Liver (tissue), 9 donors: ENCODE data around the gene MLKL. TPM values are rescaled to one million over a fixed set of nuclear protein-coding genes. Genes with fewer than 3 reads are reported as not detected.

Experiments
- DNase-seq: peaks from one replicate; pipeline ENCODE4 v3.0.0-alpha.2; 2017; ENCODE audit warnings: low spot score
- H3K27ac ChIP-seq, 2 donors: one replicate each; pipeline ENCODE4 v1.7.0; 2013; ENCODE audit warnings: inconsistent platforms in 2 of 2, low read length in 2 of 2, control low read depth in 1 of 2, low read depth in 1 of 2, mild to moderate bottlenecking in 1 of 2
- H3K27me3 ChIP-seq, 4 donors: one replicate each; pipeline versions ENCODE4 v1.6.1 to v1.7.0; 2013; ENCODE audit warnings: low read length in 3 of 4, inconsistent platforms in 1 of 4, mild to moderate bottlenecking in 1 of 4, moderate library complexity in 1 of 4; ENCODE audit not compliant: control insufficient read depth in 4 of 4, insufficient read depth in 4 of 4
- H3K36me3 ChIP-seq, 4 donors: one replicate each; pipeline versions ENCODE4 v1.6.1 to v1.7.0; 2013; ENCODE audit warnings: low read length in 3 of 4, mild to moderate bottlenecking in 3 of 4, low read depth in 1 of 4, moderate library complexity in 1 of 4; ENCODE audit not compliant: control insufficient read depth in 4 of 4, insufficient read depth in 3 of 4
- H3K4me1 ChIP-seq, 4 donors: one replicate each; pipeline versions ENCODE4 v1.6.1 to v1.7.0; 2013; ENCODE audit warnings: low read length in 3 of 4, mild to moderate bottlenecking in 3 of 4, moderate library complexity in 1 of 4; ENCODE audit not compliant: control insufficient read depth in 4 of 4, insufficient read depth in 4 of 4
- H3K4me3 ChIP-seq, 3 donors: one replicate each; pipeline versions ENCODE4 v1.6.1 to v1.7.0; 2013; ENCODE audit warnings: low read length in 3 of 3, control low read depth in 1 of 3, low read depth in 1 of 3, mild to moderate bottlenecking in 1 of 3
- H3K9ac ChIP-seq, 2 donors: one replicate each; pipeline ENCODE4 v1.7.0; 2013; ENCODE audit warnings: low read length in 2 of 2, mild to moderate bottlenecking in 2 of 2, moderate library complexity in 2 of 2, control low read depth in 1 of 2, low read depth in 1 of 2
- H3K9me3 ChIP-seq, 4 donors: one replicate each; pipeline versions ENCODE4 v1.6.1 to v1.7.0; 2013; ENCODE audit warnings: low read length in 3 of 4; ENCODE audit not compliant: control insufficient read depth in 4 of 4
- ATF3 ChIP-seq: IDR thresholded peaks from 2 replicates; pipeline ENCODE4 v1.6.1; 2016; ENCODE audit warnings: antibody characterized with exemption
- CTCF ChIP-seq: fragments of 150-350 bp; IDR thresholded peaks from 2 replicates; pipeline ENCODE4 v1.5.1; 2017; ENCODE audit warnings: improper control_type of control experiment, low read depth, low read length; ENCODE audit not compliant: missing input control
- EGR1 ChIP-seq, 2 donors: IDR thresholded peaks; 2 replicates each; pipeline ENCODE4 v1.6.1; 2016 to 2018; ENCODE audit warnings: antibody characterized with exemption in 2 of 2, low read depth in 2 of 2
- FOXA1 ChIP-seq: IDR thresholded peaks from 2 replicates; pipeline ENCODE4 v1.6.1; 2016; ENCODE audit warnings: antibody characterized with exemption
- FOXA2 ChIP-seq: IDR thresholded peaks from 2 replicates; pipeline ENCODE4 v1.6.1; 2016; ENCODE audit warnings: antibody characterized with exemption
- GABPA ChIP-seq, 2 donors: IDR thresholded peaks in 1 of 2; conservative IDR thresholded peaks in 1 of 2; 2 replicates each; pipeline ENCODE4 v1.6.1; 2016; ENCODE audit warnings: antibody characterized with exemption in 2 of 2, mild to moderate bottlenecking in 1 of 2, moderate library complexity in 1 of 2
- HNF4A ChIP-seq, 2 donors: conservative IDR thresholded peaks; 2 replicates each; pipeline ENCODE4 v1.6.1; 2016; ENCODE audit warnings: antibody characterized with exemption in 2 of 2, mild to moderate bottlenecking in 2 of 2
- HNF4G ChIP-seq: IDR thresholded peaks from 2 replicates; pipeline ENCODE4 v1.6.1; 2016; ENCODE audit warnings: antibody characterized with exemption
- JUND ChIP-seq, 2 donors: IDR thresholded peaks; 2 replicates each; pipeline ENCODE4 v1.6.1; 2016; ENCODE audit warnings: antibody characterized with exemption in 2 of 2
- MAX ChIP-seq: IDR thresholded peaks from 2 replicates; pipeline ENCODE4 v1.6.1; 2016; ENCODE audit warnings: antibody characterized with exemption
- NR2F2 ChIP-seq: IDR thresholded peaks from 2 replicates; pipeline ENCODE4 v1.6.1; 2016; ENCODE audit warnings: antibody characterized with exemption
- RAD21 ChIP-seq, 2 donors: IDR thresholded peaks; 2 replicates each; pipeline ENCODE4 v1.6.1; 2016; ENCODE audit warnings: antibody characterized with exemption in 2 of 2, mild to moderate bottlenecking in 2 of 2
- RXRA ChIP-seq, 2 donors: IDR thresholded peaks; 2 replicates each; pipeline ENCODE4 v1.6.1; 2017 to 2018; ENCODE audit warnings: antibody characterized with exemption in 2 of 2, mild to moderate bottlenecking in 1 of 2
- SP1 ChIP-seq: IDR thresholded peaks from 2 replicates; pipeline ENCODE4 v1.6.1; 2018; ENCODE audit warnings: antibody characterized with exemption, mild to moderate bottlenecking
- TAF1 ChIP-seq: conservative IDR thresholded peaks from 2 replicates; pipeline ENCODE4 v1.6.1; 2016; ENCODE audit warnings: antibody characterized with exemption, mild to moderate bottlenecking
- YY1 ChIP-seq: IDR thresholded peaks from 2 replicates; pipeline ENCODE4 v1.6.1; 2016; ENCODE audit warnings: antibody characterized with exemption, mild to moderate bottlenecking
- ZBTB33 ChIP-seq: IDR thresholded peaks from 2 replicates; pipeline ENCODE4 v1.6.1; 2016; ENCODE audit warnings: antibody characterized with exemption
- WGBS: extraction: QIAGEN DNeasy Blood & Tissue Kit; methylation state at CpG from one replicate; pipeline ENCODE4 v1.1.7; 2013; 5-methylcytosine and 5-hydroxymethylcytosine counted together
- polyA plus RNA-seq, 2 donors: library from polyadenylated mRNA; stranded (reverse) in 1 of 2; unstranded in 1 of 2; fragments of 200-250 nt in 1 of 2; fragments of >200 nt in 1 of 2; fragmentation: Nextera tagmentation in 1 of 2; extraction: Ambion mirVana in 1 of 2; gene quantifications; one replicate each; pipeline versions ENCODE4 v1.2.1 to v1.2.3, GENCODE V29; 2013 to 2015
- total RNA-seq, 2 donors: library from RNA; depleted of rRNA; stranded (reverse); fragments of >200 nt; gene quantifications; one replicate each; pipeline ENCODE4 v1.2.3, GENCODE V29; 2014
- TF ChIP-seq, protein P1 (sequence below): IDR thresholded peaks from 2 replicates; pipeline ENCODE4 v1.6.1; 2016; ENCODE audit warnings: antibody characterized with exemption, mild to moderate bottlenecking
- donor health status: healthy.
- donor health status: healthy.
- donor health status: healthy.
- donor health status: healthy.
- donor health status: healthy.

MLKL gene
- total and polyA plus RNA-seq, 4 donors = 2.5 to 7.6 (median 3.6) TPM

GRCh38 chr16:74661064-74661463, 39.6 kb downstream of the MLKL start:
- no peak for DNase-seq
- Histone ChIP-seq H3K4me1 (peaks cover 0 to 9% (median 4%) of the 10 kb centered on the region in 4 donors), H3K27me3 (no peaks in the 10 kb centered on the region), H3K27ac (no peak overlapping the region), H3K9me3 (no peaks in the 10 kb centered on the region), H3K4me3 (no peak overlapping the region), H3K36me3 (peaks cover 2 to 31% (median 24%) of the 10 kb centered on the region in 4 donors), H3K9ac (no peak overlapping the region)
- WGBS = 96% methylated on average over 5 of the region's 5 CpGs
- TF ChIP-seq, protein P1, sequence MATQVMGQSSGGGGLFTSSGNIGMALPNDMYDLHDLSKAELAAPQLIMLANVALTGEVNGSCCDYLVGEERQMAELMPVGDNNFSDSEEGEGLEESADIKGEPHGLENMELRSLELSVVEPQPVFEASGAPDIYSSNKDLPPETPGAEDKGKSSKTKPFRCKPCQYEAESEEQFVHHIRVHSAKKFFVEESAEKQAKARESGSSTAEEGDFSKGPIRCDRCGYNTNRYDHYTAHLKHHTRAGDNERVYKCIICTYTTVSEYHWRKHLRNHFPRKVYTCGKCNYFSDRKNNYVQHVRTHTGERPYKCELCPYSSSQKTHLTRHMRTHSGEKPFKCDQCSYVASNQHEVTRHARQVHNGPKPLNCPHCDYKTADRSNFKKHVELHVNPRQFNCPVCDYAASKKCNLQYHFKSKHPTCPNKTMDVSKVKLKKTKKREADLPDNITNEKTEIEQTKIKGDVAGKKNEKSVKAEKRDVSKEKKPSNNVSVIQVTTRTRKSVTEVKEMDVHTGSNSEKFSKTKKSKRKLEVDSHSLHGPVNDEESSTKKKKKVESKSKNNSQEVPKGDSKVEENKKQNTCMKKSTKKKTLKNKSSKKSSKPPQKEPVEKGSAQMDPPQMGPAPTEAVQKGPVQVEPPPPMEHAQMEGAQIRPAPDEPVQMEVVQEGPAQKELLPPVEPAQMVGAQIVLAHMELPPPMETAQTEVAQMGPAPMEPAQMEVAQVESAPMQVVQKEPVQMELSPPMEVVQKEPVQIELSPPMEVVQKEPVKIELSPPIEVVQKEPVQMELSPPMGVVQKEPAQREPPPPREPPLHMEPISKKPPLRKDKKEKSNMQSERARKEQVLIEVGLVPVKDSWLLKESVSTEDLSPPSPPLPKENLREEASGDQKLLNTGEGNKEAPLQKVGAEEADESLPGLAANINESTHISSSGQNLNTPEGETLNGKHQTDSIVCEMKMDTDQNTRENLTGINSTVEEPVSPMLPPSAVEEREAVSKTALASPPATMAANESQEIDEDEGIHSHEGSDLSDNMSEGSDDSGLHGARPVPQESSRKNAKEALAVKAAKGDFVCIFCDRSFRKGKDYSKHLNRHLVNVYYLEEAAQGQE = no peak
- TF ChIP-seq HNF4A (conservative IDR thresholded peaks at IDR 0.05) (no peak), CTCF (no peak), RAD21 (IDR thresholded peaks at IDR 0.05) (no peak), NR2F2 (no peak), RXRA (IDR thresholded peaks at IDR 0.05) (no peak), GABPA (IDR thresholded peaks at IDR 0.05 in 1 of 2, conservative IDR thresholded peaks at IDR 0.05 in 1 of 2) (no peak)

GRCh38 chr16:74660383-74660782, 40.3 kb downstream of the MLKL start:
- 95% methylated on average over 4 of the region's 4 CpGs for WGBS
- no peaks in the 10 kb centered on the region for H3K27me3 ChIP-seq
- peaks cover 0 to 5% (median 0%) of the 10 kb centered on the region in 4 donors for H3K4me1 ChIP-seq
- TF ChIP-seq SP1 (no peak), GABPA (IDR thresholded peaks at IDR 0.05 in 1 of 2, conservative IDR thresholded peaks at IDR 0.05 in 1 of 2) (no peak)
- no peaks in the 10 kb centered on the region for H3K9me3 ChIP-seq
- no peak overlapping the region for H3K9ac ChIP-seq
- H3K4me3 ChIP-seq = no peak overlapping the region
- H3K36me3 ChIP-seq = peaks cover 3 to 31% (median 24%) of the 10 kb centered on the region in 4 donors
- DNase-seq = no peak
- H3K27ac ChIP-seq = no peak overlapping the region

DNA sequence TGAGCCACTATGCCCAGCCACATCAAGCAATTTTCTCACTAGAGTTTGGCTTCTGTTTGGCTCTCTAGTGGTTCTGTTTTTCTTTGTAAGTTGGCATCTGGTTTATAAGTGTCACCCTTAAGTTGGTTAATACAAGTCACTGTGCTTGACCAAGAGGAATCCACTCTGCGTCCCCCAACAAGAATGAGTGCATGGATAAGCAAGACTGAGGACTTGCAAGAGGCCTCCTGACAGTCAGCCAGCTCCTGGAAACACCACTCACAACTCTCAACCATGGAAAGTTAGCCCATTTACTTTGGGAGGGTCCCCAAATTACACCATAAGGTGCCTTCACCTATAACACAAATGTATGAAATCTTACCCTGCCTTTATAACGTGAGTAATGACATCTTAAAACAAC, 41.6 kb downstream of the MLKL start:
- H3K4me1 ChIP-seq = peaks cover 0 to 5% (median 0%) of the 10 kb centered on the region in 4 donors
- H3K9me3 ChIP-seq = no peaks in the 10 kb centered on the region
- H3K9ac ChIP-seq = no peak overlapping the region
- peaks cover 3 to 30% (median 23%) of the 10 kb centered on the region in 4 donors for H3K36me3 ChIP-seq
- WGBS = 96% methylated on average over 2 of the region's 2 CpGs
- H3K27ac ChIP-seq = no peak overlapping the region
- no peaks in the 10 kb centered on the region for H3K27me3 ChIP-seq
- no peak for DNase-seq
- H3K4me3 ChIP-seq = no peak overlapping the region
- TF ChIP-seq FOXA1 (no peak), RXRA (IDR thresholded peaks at IDR 0.05) (no peak), FOXA2 (no peak), CTCF (no peak), ATF3 (no peak), JUND (IDR thresholded peaks at IDR 0.05) (no peak), TAF1 (no peak), HNF4G (no peak), MAX (no peak), YY1 (no peak), GABPA (IDR thresholded peaks at IDR 0.05 in 1 of 2, conservative IDR thresholded peaks at IDR 0.05 in 1 of 2) (no peak), SP1 (no peak), ZBTB33 (no peak), EGR1 (IDR thresholded peaks at IDR 0.05; ENCODE audit: low read depth in 2 of 2) (no peak)
